Right lobe of liver (tissue), 6 donors: ENCODE measurements around the gene HERPUD2. TPM values are rescaled to one million over a fixed set of nuclear protein-coding genes. Genes with fewer than 3 reads are reported as not detected.

Source experiments
- ATAC-seq, 4 donors: fragments of 200-7000 bp; cut with Tn5 transposase; one replicate each; pipeline ENCODE4 v1.9.1; 2020; ENCODE audit warnings: mild to moderate bottlenecking in 4 of 4, moderate library complexity in 4 of 4
- DNase-seq, 3 donors: peaks; one replicate each; pipeline ENCODE4 v3.0.0-alpha.2; 2020
- H3K27ac ChIP-seq, 3 donors: fragments of 200-600 bp; one replicate each; pipeline ENCODE4 v1.8.0; 2022
- H3K27me3 ChIP-seq, 2 donors: fragments of 200-600 bp; one replicate each; pipeline ENCODE4 v1.8.0; 2022
- H3K36me3 ChIP-seq, 4 donors: fragments of 200-600 bp; sonication (generic) in 1 of 4; one replicate each; pipeline versions ENCODE4 v1.5.1 to v1.8.0; 2017 to 2022; ENCODE audit warnings: control low read depth in 1 of 4
- H3K4me1 ChIP-seq, 4 donors: fragments of 200-600 bp; sonication (generic) in 1 of 4; one replicate each; pipeline versions ENCODE4 v1.5.1 to v1.8.0; 2017 to 2022; ENCODE audit warnings: control low read depth in 1 of 4
- H3K4me3 ChIP-seq, 3 donors: fragments of 200-600 bp; one replicate each; pipeline ENCODE4 v1.8.0; 2022
- H3K9me3 ChIP-seq, 4 donors: fragments of 200-600 bp; sonication (generic) in 1 of 4; one replicate each; pipeline versions ENCODE4 v1.5.1 to v1.8.0; 2017 to 2022; ENCODE audit warnings: control low read depth in 1 of 4
- CTCF ChIP-seq, 4 donors: fragments of 200-600 bp in 3 of 4; fragments of 450-650 bp in 1 of 4; IDR thresholded peaks; one replicate each; pipeline versions ENCODE4 v1.5.1 to v1.8.0; 2016 to 2022; ENCODE audit warnings: antibody characterized with exemption in 4 of 4, mild to moderate bottlenecking in 2 of 4
- POLR2A ChIP-seq: fragments of 450-650 bp; IDR thresholded peaks from one replicate; pipeline ENCODE4 v1.6.1; 2017; ENCODE audit warnings: antibody characterized with exemption, mild to moderate bottlenecking
- WGBS: methylation state at CpG from one replicate; pipeline ENCODE4 v1.1.6; 2018; ENCODE audit warnings: low coverage, low lambda C conversion rate; ENCODE audit not compliant: insufficient coverage; ENCODE audit errors: missing lambda C conversion rate; 5-methylcytosine and 5-hydroxymethylcytosine counted together
- intact Hi-C, 2 donors: fragments of 100-400 bp; cut with DNase I; formaldehyde crosslinking; loops; one replicate each; pipeline versions ENCODE4 v1.11.2 to v1.14.1; 2022
- total RNA-seq, 6 experiments: library from RNA; depleted of rRNA in 2 of 6; stranded (reverse); fragments of >200 nt in 2 of 6; fragmentation: NEBNext Ultra II Directional in 3 of 6; extraction: Animal tissue kit (Norgen Biotek cat#: 25700) in 3 of 6; gene quantifications; one replicate each; pipeline versions ENCODE4 v1.1.0 to v1.2.4, GENCODE V29; 2016 to 2023
- donor health status: DM: no; HTN: yes; CAD: no.
- donor health status: DM: no; HTN: no; CAD: no.
- donor health status: DM: no; HTN: no; CAD: no.
- donor health status: DM: no; HTN: yes; CAD: no.
- donor health status: DM: no; HTN: yes; CAD: no.

The HERPUD2 gene
- total RNA-seq, 6 experiments from 2014 or later, result 15.4 to 26.7 (median 20.6) TPM

GRCh38 chr7:35702541-35702940, 7.6 kb upstream of the HERPUD2 start:
- 89% methylated on average over 3 of the region's 4 CpGs for WGBS
- intact Hi-C loops, result no loop called here
- Histone ChIP-seq H3K36me3 (no peaks in the 10 kb centered on the region), H3K27me3 (no peaks in the 10 kb centered on the region), H3K9me3 (no peaks in the 10 kb centered on the region), H3K27ac (no peak overlapping the region), H3K4me3 (no peak overlapping the region), H3K4me1 (no peaks in the 10 kb centered on the region)
- DNase-seq (no peak), ATAC-seq (no peak)
- TF ChIP-seq CTCF (IDR thresholded peaks at IDR 0.05), result no peak
- TF ChIP-seq POLR2A, result no peak

GRCh38 chr7:35701287-35701900, 6.5 kb upstream of the HERPUD2 start:
- Histone ChIP-seq H3K4me1 (no peaks in the 10 kb centered on the region), H3K36me3 (no peaks in the 10 kb centered on the region), H3K27me3 (no peaks in the 10 kb centered on the region), H3K4me3 (no peak overlapping the region), H3K27ac (no peak overlapping the region), H3K9me3 (no peaks in the 10 kb centered on the region)
- DNase-seq (no peak), ATAC-seq (no peak)
- TF ChIP-seq POLR2A, result no peak
- TF ChIP-seq CTCF (IDR thresholded peaks at IDR 0.05), result no peak
- intact Hi-C loops, result no loop called here
- WGBS, result 93% methylated on average over 1 of the region's 1 CpG

GRCh38 chr7:35700865-35701264, 5.9 kb upstream of the HERPUD2 start:
- intact Hi-C loops, result no loop called here
- 87% methylated on average over 2 of the region's 2 CpGs for WGBS

GRCh38 chr7:35700333-35700732, 5.4 kb upstream of the HERPUD2 start:
- intact Hi-C loops, result no loop called here
- Histone ChIP-seq H3K4me3 (no peak overlapping the region), H3K9me3 (no peaks in the 10 kb centered on the region), H3K27ac (no peak overlapping the region), H3K36me3 (no peaks in the 10 kb centered on the region), H3K27me3 (no peaks in the 10 kb centered on the region), H3K4me1 (peaks cover 0 to 7% (median 2%) of the 10 kb centered on the region in 4 donors)
- TF ChIP-seq POLR2A (no peak), CTCF (IDR thresholded peaks at IDR 0.05) (no peak)
- no peak for DNase-seq
- no peak for ATAC-seq

More at GRCh38 chr7:35700865-35701264, 5.9 kb upstream of the HERPUD2 start:
- H3K9me3 ChIP-seq, result no peaks in the 10 kb centered on the region
- DNase-seq (no peak), ATAC-seq (no peak)
- H3K4me3 ChIP-seq, result no peak overlapping the region
- no peak for TF ChIP-seq POLR2A
- no peak for TF ChIP-seq CTCF (IDR thresholded peaks at IDR 0.05)
- no peaks in the 10 kb centered on the region for H3K27me3 ChIP-seq
- no peaks in the 10 kb centered on the region for H3K36me3 ChIP-seq
- peaks cover 0 to 4% (median under 1%) of the 10 kb centered on the region in 4 donors for H3K4me1 ChIP-seq
- H3K27ac ChIP-seq, result no peak overlapping the region
